IPS-NIHi7 (cell line): ENCODE results near the gene TRAPPC3.
A peak's percentile ranks its signal among the peaks of the same experiment; 100 is the strongest.

Experiments
- DNase-seq: peaks from one replicate; pipeline ENCODE4 v3.0.0; 2012; ENCODE audit warnings: mixed read lengths; ENCODE audit errors: extremely low spot score

Gene TRAPPC3

GRCh38 chr1:36100376-36100775 is 48.9 kb downstream of the TRAPPC3 start:
- DNase-seq = no peak

GRCh38 chr1:36099681-36100341 is 49.5 kb downstream of the TRAPPC3 start:
- peak; percentile 92 for DNase-seq

DNA sequence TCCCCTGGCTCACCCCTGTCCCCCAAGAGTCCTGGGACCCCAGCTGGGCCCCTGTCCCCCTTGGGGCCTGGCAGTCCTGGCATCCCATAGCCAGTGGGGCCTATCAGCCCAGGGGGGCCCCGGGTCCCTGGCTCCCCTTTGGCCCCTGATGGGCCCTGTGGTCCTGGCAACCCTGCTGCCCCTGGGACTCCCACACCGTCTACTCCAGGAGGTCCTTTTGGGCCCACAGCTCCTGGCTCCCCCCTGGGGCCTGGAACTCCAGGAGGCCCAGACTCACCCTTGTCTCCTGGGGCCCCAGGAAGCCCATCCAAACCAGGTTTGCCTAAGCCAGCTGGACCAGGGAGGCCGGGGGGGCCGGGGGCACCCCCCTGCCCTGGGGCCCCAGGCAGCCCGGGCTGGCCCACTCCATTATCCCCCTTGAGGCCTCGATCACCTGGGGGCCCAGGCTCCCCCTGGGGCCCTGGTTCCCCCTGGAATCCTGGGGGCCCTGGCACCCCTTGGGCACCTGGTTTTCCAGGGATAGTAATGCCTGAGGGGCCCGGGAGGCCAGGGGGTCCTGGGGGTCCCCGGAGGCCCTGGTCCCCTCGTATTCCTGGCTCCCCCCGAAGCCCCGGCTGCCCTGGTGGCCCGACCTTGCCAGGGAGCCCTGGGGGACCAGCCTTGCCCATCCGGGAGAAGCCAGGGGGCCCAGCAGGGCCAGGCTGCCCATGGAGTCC is 50.5 kb downstream of the TRAPPC3 start:
- DNase-seq = no peak

DNA sequence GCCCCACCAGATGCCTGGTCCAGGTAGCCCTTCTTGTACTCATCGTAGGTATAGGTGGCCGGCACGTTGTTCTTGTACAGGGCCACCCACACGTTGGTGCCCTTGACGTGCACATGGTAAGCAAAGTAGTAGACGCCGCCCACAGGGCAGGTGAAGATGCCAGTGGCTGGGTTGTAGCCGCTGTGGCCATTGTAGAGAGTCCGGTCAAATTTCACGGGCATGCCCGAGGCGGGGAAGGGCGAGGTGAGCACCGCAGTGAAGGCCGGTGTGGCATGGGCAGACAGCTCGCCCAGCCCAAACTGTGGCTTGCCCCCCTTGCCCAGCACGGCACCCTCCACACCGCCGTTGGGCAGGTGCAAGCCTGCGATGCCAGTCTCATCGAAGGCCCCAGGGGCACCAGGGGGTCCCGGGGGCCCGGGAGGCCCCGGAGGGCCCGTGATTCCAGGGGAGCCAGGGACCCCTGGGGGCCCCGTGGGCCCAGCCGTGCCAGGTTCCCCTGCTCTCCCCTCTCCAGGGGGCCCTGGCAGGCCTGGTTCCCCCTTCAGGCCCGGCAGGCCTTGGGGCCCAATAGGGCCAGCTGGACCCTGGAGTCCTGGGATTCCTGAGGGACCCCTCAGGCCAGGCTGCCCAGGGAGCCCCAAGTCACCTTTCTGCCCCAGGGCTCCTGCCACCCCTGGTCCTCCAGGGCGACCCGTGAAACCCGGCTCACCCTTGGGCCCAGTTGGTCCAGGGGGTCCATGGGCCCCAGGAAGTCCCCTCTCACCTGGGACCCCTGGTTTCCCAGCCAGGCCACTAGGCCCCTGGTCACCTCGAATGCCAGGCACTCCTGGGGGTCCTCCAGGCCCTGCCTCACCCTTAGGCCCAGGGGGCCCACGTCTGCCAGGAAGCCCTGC is 51.3 kb downstream of the TRAPPC3 start:
- DNase-seq = no peak

- peak; percentile 70 for DNase-seq
Measured at GRCh38 chr1:36096500-36097432, 52.5 kb downstream of the TRAPPC3 start.

GRCh38 chr1:36095760-36096405 is 53.4 kb downstream of the TRAPPC3 start:
- no peak for DNase-seq

- DNase-seq = no peak
Measured at GRCh38 chr1:36094621-36095061, 54.6 kb downstream of the TRAPPC3 start.

GRCh38 chr1:36093929-36094328 is 55.4 kb downstream of the TRAPPC3 start:
- no peak for DNase-seq

DNA sequence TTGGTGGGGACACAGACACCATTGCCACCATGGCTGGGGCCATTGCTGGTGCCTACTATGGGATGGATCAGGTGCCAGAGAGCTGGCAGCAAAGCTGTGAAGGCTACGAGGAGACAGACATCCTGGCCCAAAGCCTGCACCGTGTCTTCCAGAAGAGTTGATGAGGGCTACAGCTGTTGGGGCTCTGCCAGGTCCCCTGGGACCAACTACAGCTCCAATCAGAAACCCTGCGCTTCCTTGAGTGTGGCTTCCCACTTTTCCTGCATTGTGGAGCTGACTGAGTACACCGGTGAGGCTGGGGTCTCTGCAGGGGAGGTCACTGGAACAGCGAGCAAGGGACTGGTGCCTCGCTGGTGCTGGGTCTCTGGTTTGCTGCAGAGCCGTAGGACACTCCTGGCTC is 56.1 kb downstream of the TRAPPC3 start:
- DNase-seq = no peak

DNA sequence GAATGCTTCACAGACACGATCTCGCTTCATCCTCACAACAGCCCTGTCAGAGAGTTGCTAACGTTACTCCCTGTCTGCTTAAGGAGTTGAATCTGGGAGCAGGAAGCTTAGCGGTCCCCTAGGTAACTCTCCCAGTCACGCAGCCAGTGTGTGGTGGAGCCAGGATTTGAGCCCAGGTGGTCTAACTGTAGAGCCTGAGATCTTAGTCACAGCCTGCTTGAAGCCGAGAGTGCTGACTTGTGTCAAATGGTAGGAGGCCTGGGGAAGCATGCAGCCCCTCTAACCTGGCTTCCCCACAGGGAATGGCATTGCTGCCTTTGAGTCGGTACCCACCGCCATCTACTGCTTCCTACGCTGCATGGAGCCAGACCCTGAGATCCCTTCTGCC is 56.5 kb downstream of the TRAPPC3 start:
- no peak for DNase-seq

GRCh38 chr1:36092166-36092797 is 57.0 kb downstream of the TRAPPC3 start:
- no peak for DNase-seq

GRCh38 chr1:36091698-36092097 is 57.6 kb downstream of the TRAPPC3 start:
- no peak for DNase-seq

DNA sequence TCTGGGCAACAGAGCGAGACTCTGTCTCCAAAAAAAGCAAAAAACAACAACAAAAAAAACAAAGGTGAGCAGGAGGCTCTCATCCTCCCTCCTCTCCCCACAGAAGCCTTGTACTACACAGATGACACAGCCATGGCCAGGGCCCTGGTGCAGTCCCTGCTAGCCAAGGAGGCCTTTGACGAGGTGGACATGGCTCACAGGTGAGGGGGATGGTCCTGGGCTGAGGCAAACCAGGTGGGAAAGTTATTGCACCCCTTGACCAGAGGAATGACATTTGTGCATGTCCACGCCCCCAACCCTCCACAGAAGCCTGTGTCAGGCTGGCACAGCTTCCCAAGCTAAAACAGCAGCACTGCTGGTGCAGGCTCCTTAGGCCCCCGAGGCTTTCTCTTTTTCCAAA is 58.1 kb downstream of the TRAPPC3 start:
- no peak for DNase-seq

DNA sequence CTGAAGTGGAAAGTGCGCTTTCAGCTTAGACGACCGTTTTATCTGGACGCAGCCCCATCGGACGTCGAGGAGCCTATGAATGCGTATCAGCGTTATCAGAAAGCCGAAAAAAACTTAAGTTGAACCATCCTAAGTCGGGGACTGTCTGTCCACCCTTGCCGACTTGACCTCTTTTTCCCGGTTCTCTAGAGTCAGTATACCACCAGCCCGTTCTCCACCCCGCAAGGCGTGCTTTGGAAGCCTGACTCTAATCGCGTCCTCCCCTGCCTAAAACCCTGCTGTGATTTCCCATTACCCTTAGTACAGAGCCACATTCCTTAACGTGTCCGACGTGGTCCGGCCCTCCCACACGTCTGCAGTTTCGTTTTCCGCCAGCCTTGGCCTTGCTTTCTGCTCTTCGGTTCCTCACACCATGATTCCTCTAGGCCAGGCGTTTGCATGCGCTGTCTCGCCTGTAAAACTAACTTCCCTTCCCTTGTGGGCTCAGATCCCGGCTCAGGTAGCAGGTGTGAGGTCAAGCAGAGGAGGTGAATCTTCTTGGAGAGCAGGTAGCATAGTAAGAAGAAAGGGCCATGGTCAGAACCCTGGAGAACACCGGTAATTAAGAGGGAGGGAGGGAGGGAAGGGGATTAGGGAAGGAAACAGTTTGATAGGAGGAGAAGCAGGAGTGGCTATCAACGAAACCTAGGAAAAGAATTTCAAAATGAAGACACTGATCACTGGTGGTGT is 59.7 kb downstream of the TRAPPC3 start:
- DNase-seq = no peak

- peak; percentile 93 for DNase-seq
Measured at GRCh38 chr1:36088577-36089392, 60.5 kb downstream of the TRAPPC3 start, which contains the start of gene ADPRS. Gene ADPRS (plus strand): TSS chr1:36088892. CDS start chr1:36088905, 13 bp downstream.

GRCh38 chr1:36088265-36088576 is 61.1 kb downstream of the TRAPPC3 start:
- DNase-seq = no peak

DNA sequence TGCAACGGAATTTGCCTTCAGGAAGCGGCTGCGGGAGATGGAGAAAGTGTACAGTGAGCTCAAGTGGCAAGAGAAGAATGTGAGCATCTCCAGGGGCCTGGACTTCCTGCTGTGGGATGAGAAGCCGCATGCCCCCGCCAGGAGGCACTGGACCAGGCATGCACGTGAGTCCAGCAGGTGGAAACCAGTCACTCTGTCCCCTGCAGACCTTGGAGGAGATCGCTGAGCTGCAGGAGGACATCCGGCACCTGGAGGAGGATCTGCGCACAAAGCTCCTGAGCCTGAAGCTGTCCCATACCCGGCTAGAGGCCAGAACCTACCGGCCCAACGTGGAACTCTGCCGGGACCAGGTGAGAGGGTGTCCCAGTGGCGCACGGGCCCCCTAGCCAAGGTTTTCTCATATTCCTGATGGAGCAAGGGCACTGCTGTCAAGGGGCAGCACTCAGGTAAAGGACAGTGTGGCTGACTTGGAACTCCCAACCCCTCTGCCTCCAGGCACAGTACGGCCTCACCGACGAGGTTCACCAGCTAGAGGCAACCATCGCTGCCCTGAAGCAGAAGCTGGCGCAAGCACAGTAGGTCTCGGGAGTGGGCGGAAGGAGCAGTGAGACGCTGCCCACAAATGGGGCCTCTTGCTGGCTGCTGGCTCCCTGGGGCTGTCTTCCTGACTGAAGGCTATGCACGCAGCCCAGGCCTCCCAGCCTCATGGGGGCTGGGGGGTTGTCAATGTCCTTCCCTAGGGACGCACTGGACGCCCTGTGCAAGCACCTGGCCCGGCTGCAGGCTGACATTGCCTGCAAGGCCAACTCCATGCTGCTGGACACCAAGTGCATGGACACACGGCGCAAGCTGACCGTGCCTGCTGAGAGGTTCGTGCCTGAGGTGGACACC is 61.8 kb downstream of the TRAPPC3 start:
- no peak for DNase-seq
